Ascending aorta (tissue), 2 donors: Measurements from ENCODE around the gene GHSR. TPM values are rescaled to one million over a fixed set of nuclear protein-coding genes. Genes with fewer than 3 reads are reported as not detected.

ENCODE experiments used
- DNase-seq, 2 donors: peaks; one replicate each; pipeline ENCODE4 v3.0.0-alpha.2; 2019; ENCODE audit warnings: low spot score in 2 of 2
- H3K27ac ChIP-seq, 2 donors: fragments of 200-600 bp; sonication (generic); one replicate each; pipeline ENCODE4 v1.5.1; 2016 to 2017; ENCODE audit warnings: mild to moderate bottlenecking in 1 of 2
- H3K27me3 ChIP-seq: fragments of 200-600 bp; sonication (generic); one replicate; pipeline ENCODE4 v1.5.1; 2017
- H3K36me3 ChIP-seq, 2 donors: fragments of 200-600 bp; sonication (generic); one replicate each; pipeline ENCODE4 v1.5.1; 2016
- H3K4me1 ChIP-seq, 2 donors: fragments of 200-600 bp; sonication (generic); one replicate each; pipeline ENCODE4 v1.5.1; 2016 to 2017; ENCODE audit warnings: mild to moderate bottlenecking in 1 of 2
- H3K4me3 ChIP-seq, 2 donors: fragments of 200-600 bp; sonication (generic); one replicate each; pipeline ENCODE4 v1.5.1; 2016 to 2017; ENCODE audit warnings: mild to moderate bottlenecking in 1 of 2
- H3K9me3 ChIP-seq, 2 donors: fragments of 200-600 bp; sonication (generic); one replicate each; pipeline ENCODE4 v1.5.1; 2016
- CTCF ChIP-seq, 3 experiments: fragments of 200-600 bp in 2 of 3; fragments of 450-650 bp in 1 of 3; sonication (generic) in 2 of 3; IDR thresholded peaks; one replicate each; pipeline ENCODE4 v1.5.1; 2016 to 2019; ENCODE audit warnings: antibody characterized with exemption in 3 of 3, mild to moderate bottlenecking in 1 of 3, moderate library complexity in 1 of 3
- intact Hi-C: fragments of 100-400 bp; cut with DNase I; formaldehyde crosslinking; loops from one replicate; pipeline ENCODE4 v1.15.1; 2023
- total RNA-seq: library from RNA; depleted of rRNA; stranded (reverse); fragments of >200 nt; gene quantifications from one replicate; pipeline ENCODE4 v1.1.0, GENCODE V29; 2016

Gene GHSR
- total RNA-seq, 1 donor from 2014 or later: not detected

GRCh38 chr3:172398484-172398883 is 49.8 kb downstream of the GHSR start:
- intact Hi-C loops: no loop called here
- DNase-seq: no peak
- no peak overlapping the region for H3K27ac ChIP-seq
- H3K9me3 ChIP-seq: peaks cover 0 to 8% of the 10 kb centered on the region in 2 donors
- no peak overlapping the region for H3K4me3 ChIP-seq
- no peaks in the 10 kb centered on the region for H3K27me3 ChIP-seq
- no peaks in the 10 kb centered on the region for H3K4me1 ChIP-seq
- peaks cover 21 to 47% of the 10 kb centered on the region in 2 donors for H3K36me3 ChIP-seq
- no peak for TF ChIP-seq CTCF (IDR thresholded peaks at IDR 0.05)

- Histone ChIP-seq H3K27ac (no peak overlapping the region), H3K4me1 (no peaks in the 10 kb centered on the region), H3K4me3 (no peak overlapping the region), H3K27me3 (no peaks in the 10 kb centered on the region), H3K36me3 (peaks cover 21 to 47% of the 10 kb centered on the region in 2 donors), H3K9me3 (peaks cover 0 to 2% of the 10 kb centered on the region in 2 donors)
- TF ChIP-seq CTCF (IDR thresholded peaks at IDR 0.05): no peak
- no peak for DNase-seq
- intact Hi-C loops: no loop called here
Measured at GRCh38 chr3:172397716-172398405, 50.4 kb downstream of the GHSR start.

- Histone ChIP-seq H3K9me3 (no peaks in the 10 kb centered on the region), H3K27me3 (no peaks in the 10 kb centered on the region), H3K27ac (no peak overlapping the region), H3K36me3 (peaks cover 21 to 42% of the 10 kb centered on the region in 2 donors), H3K4me1 (peaks cover 0 to 5% of the 10 kb centered on the region in 2 donors), H3K4me3 (no peak overlapping the region)
- TF ChIP-seq CTCF (IDR thresholded peaks at IDR 0.05): no peak
- DNase-seq: no peak
- intact Hi-C loops: no loop called here
Measured at GRCh38 chr3:172396400-172396799, 51.9 kb downstream of the GHSR start.

- no peak overlapping the region for H3K4me3 ChIP-seq
- H3K9me3 ChIP-seq: no peaks in the 10 kb centered on the region
- no peaks in the 10 kb centered on the region for H3K27me3 ChIP-seq
- intact Hi-C loops: no loop called here
- no peak for TF ChIP-seq CTCF (IDR thresholded peaks at IDR 0.05)
- H3K4me1 ChIP-seq: peaks cover 0 to 15% of the 10 kb centered on the region in 2 donors
- H3K27ac ChIP-seq: no peak overlapping the region
- peaks cover 18 to 31% of the 10 kb centered on the region in 2 donors for H3K36me3 ChIP-seq
- DNase-seq: no peak
Measured at GRCh38 chr3:172394692-172395091, 53.6 kb downstream of the GHSR start.

Other genes with a start within 250 kb of the GHSR start
- 89.8 TPM for gene TNFSF10, start 75.0 kb upstream of the GHSR start, total RNA-seq